Measurements from ENCODE around the gene HDAC9.
"Not testable (repeated sequence)": the region's sequence is repeated elsewhere in the genome, so short reads cannot be mapped to it uniquely, and the experiment has no call there.

Gene HDAC9

GRCh38 chr7:18975689-18976280 is 480.2 kb downstream of the HDAC9 start:
- Histone ChIP-seq H3K9me3 (ENCODE audit: control insufficient read depth, insufficient read depth, low read length) (no peaks in the 10 kb centered on the region), H3K4me1 (ENCODE audit: control insufficient read depth, insufficient read depth, low read length) (no peaks in the 10 kb centered on the region), H3K9ac (ENCODE audit: low read depth, low read length) (no peak overlapping the region), H3K4me3 (ENCODE audit: low read depth, low read length) (no peak overlapping the region), H3K27me3 (ENCODE audit: control insufficient read depth, insufficient read depth, low read length) (no peaks in the 10 kb centered on the region), H3K36me3 (ENCODE audit: control insufficient read depth, insufficient read depth, low read length) (no peaks in the 10 kb centered on the region)

GRCh38 chr7:18976715-18977471 is 481.3 kb downstream of the HDAC9 start:
- H3K4me1 ChIP-seq (ENCODE audit: control insufficient read depth, insufficient read depth, low read length): no peaks in the 10 kb centered on the region
- no peak overlapping the region for H3K4me3 ChIP-seq (ENCODE audit: low read depth, low read length)
- H3K27me3 ChIP-seq (ENCODE audit: control insufficient read depth, insufficient read depth, low read length): no peaks in the 10 kb centered on the region
- H3K9me3 ChIP-seq (ENCODE audit: control insufficient read depth, insufficient read depth, low read length): no peaks in the 10 kb centered on the region
- H3K36me3 ChIP-seq (ENCODE audit: control insufficient read depth, insufficient read depth, low read length): no peaks in the 10 kb centered on the region
- no peak overlapping the region for H3K9ac ChIP-seq (ENCODE audit: low read depth, low read length)

- Histone ChIP-seq H3K9me3 (ENCODE audit: control insufficient read depth, insufficient read depth, low read length) (no peaks in the 10 kb centered on the region), H3K4me1 (ENCODE audit: control insufficient read depth, insufficient read depth, low read length) (no peaks in the 10 kb centered on the region), H3K9ac (ENCODE audit: low read depth, low read length) (no peak overlapping the region), H3K4me3 (ENCODE audit: low read depth, low read length) (no peak overlapping the region), H3K27me3 (ENCODE audit: control insufficient read depth, insufficient read depth, low read length) (no peaks in the 10 kb centered on the region), H3K36me3 (ENCODE audit: control insufficient read depth, insufficient read depth, low read length) (no peaks in the 10 kb centered on the region)
Measured at GRCh38 chr7:18978108-18978495, 482.6 kb downstream of the HDAC9 start.

- H3K27me3 ChIP-seq (ENCODE audit: control insufficient read depth, insufficient read depth, low read length): not testable (repeated sequence)
Measured at GRCh38 chr7:18990700-18991099, 495.2 kb downstream of the HDAC9 start.

GRCh38 chr7:18993933-18994668 is 498.6 kb downstream of the HDAC9 start:
- Histone ChIP-seq H3K9ac (ENCODE audit: low read depth, low read length) (no peak overlapping the region), H3K4me3 (ENCODE audit: low read depth, low read length) (no peak overlapping the region), H3K27me3 (ENCODE audit: control insufficient read depth, insufficient read depth, low read length) (no peaks in the 10 kb centered on the region), H3K4me1 (ENCODE audit: control insufficient read depth, insufficient read depth, low read length) (peaks cover 4% of the 10 kb centered on the region), H3K9me3 (ENCODE audit: control insufficient read depth, insufficient read depth, low read length) (no peaks in the 10 kb centered on the region), H3K36me3 (ENCODE audit: control insufficient read depth, insufficient read depth, low read length) (no peaks in the 10 kb centered on the region)

More at GRCh38 chr7:18990700-18991099, 495.2 kb downstream of the HDAC9 start:
- H3K4me1 ChIP-seq (ENCODE audit: control insufficient read depth, insufficient read depth, low read length); H3K4me3 ChIP-seq (ENCODE audit: low read depth, low read length); H3K9me3 ChIP-seq (ENCODE audit: control insufficient read depth, insufficient read depth, low read length); H3K9ac ChIP-seq (ENCODE audit: low read depth, low read length); H3K36me3 ChIP-seq (ENCODE audit: control insufficient read depth, insufficient read depth, low read length): not testable (repeated sequence)

- H3K9me3 ChIP-seq (ENCODE audit: control insufficient read depth, insufficient read depth, low read length): no peaks in the 10 kb centered on the region
- H3K27me3 ChIP-seq (ENCODE audit: control insufficient read depth, insufficient read depth, low read length): no peaks in the 10 kb centered on the region
- H3K4me3 ChIP-seq (ENCODE audit: low read depth, low read length): no peak overlapping the region
- H3K36me3 ChIP-seq (ENCODE audit: control insufficient read depth, insufficient read depth, low read length): no peaks in the 10 kb centered on the region
- H3K4me1 ChIP-seq (ENCODE audit: control insufficient read depth, insufficient read depth, low read length): peaks cover 4% of the 10 kb centered on the region
- no peak overlapping the region for H3K9ac ChIP-seq (ENCODE audit: low read depth, low read length)
Measured at GRCh38 chr7:18995270-18995671, 499.7 kb downstream of the HDAC9 start.

- no peak overlapping the region for H3K4me3 ChIP-seq (ENCODE audit: low read depth, low read length)
- H3K36me3 ChIP-seq (ENCODE audit: control insufficient read depth, insufficient read depth, low read length): no peaks in the 10 kb centered on the region
- H3K9ac ChIP-seq (ENCODE audit: low read depth, low read length): no peak overlapping the region
- H3K4me1 ChIP-seq (ENCODE audit: control insufficient read depth, insufficient read depth, low read length): peaks cover 4% of the 10 kb centered on the region
- H3K27me3 ChIP-seq (ENCODE audit: control insufficient read depth, insufficient read depth, low read length): no peaks in the 10 kb centered on the region
- no peaks in the 10 kb centered on the region for H3K9me3 ChIP-seq (ENCODE audit: control insufficient read depth, insufficient read depth, low read length)
Measured at GRCh38 chr7:18995811-18996426, 500.4 kb downstream of the HDAC9 start.

- H3K27me3 ChIP-seq (ENCODE audit: control insufficient read depth, insufficient read depth, low read length): no peaks in the 10 kb centered on the region
- H3K4me3 ChIP-seq (ENCODE audit: low read depth, low read length): no peak overlapping the region
- no peak overlapping the region for H3K9ac ChIP-seq (ENCODE audit: low read depth, low read length)
- peaks cover 4% of the 10 kb centered on the region for H3K4me1 ChIP-seq (ENCODE audit: control insufficient read depth, insufficient read depth, low read length)
- no peaks in the 10 kb centered on the region for H3K9me3 ChIP-seq (ENCODE audit: control insufficient read depth, insufficient read depth, low read length)
- H3K36me3 ChIP-seq (ENCODE audit: control insufficient read depth, insufficient read depth, low read length): no peaks in the 10 kb centered on the region
Measured at GRCh38 chr7:18996583-18996982, 501.0 kb downstream of the HDAC9 start.

GRCh38 chr7:18997477-18998150 is 502.1 kb downstream of the HDAC9 start:
- Histone ChIP-seq H3K9ac (ENCODE audit: low read depth, low read length) (no peak overlapping the region), H3K36me3 (ENCODE audit: control insufficient read depth, insufficient read depth, low read length) (no peaks in the 10 kb centered on the region), H3K4me1 (ENCODE audit: control insufficient read depth, insufficient read depth, low read length) (peaks cover 4% of the 10 kb centered on the region), H3K9me3 (ENCODE audit: control insufficient read depth, insufficient read depth, low read length) (no peaks in the 10 kb centered on the region), H3K27me3 (ENCODE audit: control insufficient read depth, insufficient read depth, low read length) (no peaks in the 10 kb centered on the region), H3K4me3 (ENCODE audit: low read depth, low read length) (no peak overlapping the region)

- Histone ChIP-seq H3K4me1 (ENCODE audit: control insufficient read depth, insufficient read depth, low read length) (peaks cover 4% of the 10 kb centered on the region), H3K36me3 (ENCODE audit: control insufficient read depth, insufficient read depth, low read length) (no peaks in the 10 kb centered on the region), H3K27me3 (ENCODE audit: control insufficient read depth, insufficient read depth, low read length) (no peaks in the 10 kb centered on the region), H3K9ac (ENCODE audit: low read depth, low read length) (no peak overlapping the region), H3K9me3 (ENCODE audit: control insufficient read depth, insufficient read depth, low read length) (no peaks in the 10 kb centered on the region), H3K4me3 (ENCODE audit: low read depth, low read length) (no peak overlapping the region)
Measured at GRCh38 chr7:19000410-19000809, 504.9 kb downstream of the HDAC9 start.

- Histone ChIP-seq H3K9me3 (ENCODE audit: control insufficient read depth, insufficient read depth, low read length) (no peaks in the 10 kb centered on the region), H3K27me3 (ENCODE audit: control insufficient read depth, insufficient read depth, low read length) (no peaks in the 10 kb centered on the region), H3K9ac (ENCODE audit: low read depth, low read length) (no peak overlapping the region), H3K4me3 (ENCODE audit: low read depth, low read length) (no peak overlapping the region), H3K36me3 (ENCODE audit: control insufficient read depth, insufficient read depth, low read length) (no peaks in the 10 kb centered on the region), H3K4me1 (ENCODE audit: control insufficient read depth, insufficient read depth, low read length) (peaks cover 4% of the 10 kb centered on the region)
Measured at GRCh38 chr7:19001854-19002253, 506.3 kb downstream of the HDAC9 start.
